Neural crest cell (in vitro differentiated cells): ENCODE results near the gene ULK4. TPM values are rescaled to one million over a fixed set of nuclear protein-coding genes. Genes with fewer than 3 reads are reported as not detected.

Experiments used
- DNase-seq: peaks from one replicate; pipeline ENCODE4 v3.0.0; 2021; ENCODE audit warnings: low read depth, mixed read lengths, low spot score
- H3K27ac Mint-ChIP-seq: one replicate; pipeline ENCODE4 v1.8.0; 2021; ENCODE audit warnings: mild to moderate bottlenecking, mixed read lengths; ENCODE audit not compliant: unreplicated experiment
- H3K27me3 Mint-ChIP-seq: 2 replicates; pipeline ENCODE4 v1.8.0; 2021; ENCODE audit warnings: low read depth, mild to moderate bottlenecking, mixed read lengths
- H3K36me3 Mint-ChIP-seq: 2 replicates; pipeline ENCODE4 v1.8.0; 2021; ENCODE audit warnings: low read depth, mild to moderate bottlenecking, mixed read lengths
- H3K4me1 Mint-ChIP-seq: 2 replicates; pipeline ENCODE4 v1.8.0; 2021; ENCODE audit warnings: mixed read lengths
- H3K4me3 Mint-ChIP-seq: one replicate; pipeline ENCODE4 v1.8.0; 2021; ENCODE audit warnings: mild to moderate bottlenecking, mixed read lengths
- H3K9me3 Mint-ChIP-seq: 2 replicates; pipeline ENCODE4 v1.8.0; 2021; ENCODE audit warnings: mixed read lengths
- CTCF ChIP-seq: fragments of 200-600 bp; sonication (generic); conservative IDR thresholded peaks from 2 replicates; pipeline ENCODE4 v1.5.0; 2021; ENCODE audit warnings: antibody characterized with exemption, mild to moderate bottlenecking
- total RNA-seq: library from RNA; stranded (reverse); gene quantifications from 2 replicates; pipeline ENCODE4 v1.2.1, GENCODE V29; 2021

The ULK4 gene
- total RNA-seq, 1 donor from 2014 or later, result 10.2 TPM

- Mint-ChIP-seq H3K4me1 (no peaks in the 10 kb centered on the region), H3K27me3 (no peaks in the 10 kb centered on the region), H3K9me3 (peaks cover 13% of the 10 kb centered on the region), H3K36me3 (peaks cover 11% of the 10 kb centered on the region), H3K4me3 (no peak overlapping the region), H3K27ac (no peak overlapping the region)
- no peak for TF ChIP-seq CTCF
- DNase-seq, result no peak
Observed at GRCh38 chr3:41477399-41478014, 484.4 kb downstream of the ULK4 start.

GRCh38 chr3:41469083-41469482, 492.8 kb downstream of the ULK4 start:
- peaks cover 18% of the 10 kb centered on the region for H3K9me3 Mint-ChIP-seq
- H3K4me3 Mint-ChIP-seq, result no peak overlapping the region
- H3K4me1 Mint-ChIP-seq, result no peaks in the 10 kb centered on the region
- peaks cover 18% of the 10 kb centered on the region for H3K36me3 Mint-ChIP-seq
- no peaks in the 10 kb centered on the region for H3K27me3 Mint-ChIP-seq
- no peak overlapping the region for H3K27ac Mint-ChIP-seq
- DNase-seq, result no peak
- TF ChIP-seq CTCF, result no peak

GRCh38 chr3:41467481-41467880, 494.4 kb downstream of the ULK4 start:
- TF ChIP-seq CTCF, result no peak
- no peaks in the 10 kb centered on the region for H3K4me1 Mint-ChIP-seq
- H3K9me3 Mint-ChIP-seq, result peaks cover 13% of the 10 kb centered on the region
- H3K36me3 Mint-ChIP-seq, result peaks cover 10% of the 10 kb centered on the region
- no peak for DNase-seq
- no peak overlapping the region for H3K4me3 Mint-ChIP-seq
- H3K27me3 Mint-ChIP-seq, result no peaks in the 10 kb centered on the region
- H3K27ac Mint-ChIP-seq, result no peak overlapping the region

- no peak for DNase-seq
- H3K27me3 Mint-ChIP-seq, result no peaks in the 10 kb centered on the region
- no peak overlapping the region for H3K27ac Mint-ChIP-seq
- H3K9me3 Mint-ChIP-seq, result peaks cover 7% of the 10 kb centered on the region
- no peak for TF ChIP-seq CTCF
- peaks cover 4% of the 10 kb centered on the region for H3K36me3 Mint-ChIP-seq
- H3K4me3 Mint-ChIP-seq, result no peak overlapping the region
- H3K4me1 Mint-ChIP-seq, result no peaks in the 10 kb centered on the region
Observed at GRCh38 chr3:41464858-41465257, 497.0 kb downstream of the ULK4 start.

GRCh38 chr3:41464401-41464800, 497.5 kb downstream of the ULK4 start:
- Mint-ChIP-seq H3K4me3 (no peak overlapping the region), H3K9me3 (peaks cover 6% of the 10 kb centered on the region), H3K27ac (no peak overlapping the region), H3K36me3 (no peaks in the 10 kb centered on the region), H3K27me3 (no peaks in the 10 kb centered on the region), H3K4me1 (no peaks in the 10 kb centered on the region)
- TF ChIP-seq CTCF, result no peak
- no peak for DNase-seq
